ENCODE measurements around the gene PRUNE1.

The PRUNE1 gene

GRCh38 chr1:151055581-151055980, 47.3 kb downstream of the PRUNE1 start:
- no peak for DNase-seq

DNA sequence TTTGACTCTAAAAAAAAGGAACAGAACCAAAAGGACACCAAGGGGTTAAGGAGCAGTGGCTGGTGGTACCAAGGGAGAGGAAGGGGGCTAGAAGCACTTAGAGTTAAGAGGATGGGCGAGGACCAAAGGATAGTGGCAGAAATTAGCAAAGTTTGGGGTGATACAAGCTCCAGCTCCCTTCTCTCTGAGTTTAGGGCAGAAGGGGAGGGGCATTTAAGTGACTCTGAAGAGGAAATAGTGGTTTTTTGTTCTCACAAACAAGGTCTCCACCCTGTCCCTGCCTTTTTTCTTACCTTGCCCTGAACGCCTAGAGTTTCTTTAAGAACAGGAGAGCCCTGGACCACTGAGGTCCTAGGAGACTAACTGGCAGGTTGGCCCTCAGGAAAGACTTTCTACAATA, 47.9 kb downstream of the PRUNE1 start:
- no peak for DNase-seq

DNA sequence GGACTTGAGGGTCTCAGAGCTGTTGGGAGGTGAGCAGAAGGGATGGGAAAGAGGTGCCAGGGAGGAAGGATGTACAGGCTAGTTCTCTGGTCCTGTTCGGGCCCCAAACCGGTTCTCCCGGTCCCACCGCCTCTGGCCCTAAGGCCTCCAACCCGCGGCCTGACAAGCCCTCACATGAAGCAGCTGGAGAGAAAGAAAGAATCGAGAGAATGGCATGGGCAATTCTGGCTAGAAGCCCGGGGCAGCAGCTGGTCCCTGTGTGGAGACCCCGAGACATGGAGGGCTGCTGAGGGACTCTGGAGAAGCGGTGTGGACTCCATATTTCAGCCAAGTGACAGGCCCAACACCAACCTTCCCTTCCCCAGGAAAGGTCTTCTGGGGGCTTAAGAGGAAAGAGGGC, 50.4 kb downstream of the PRUNE1 start:
- DNase-seq, result no peak

DNA sequence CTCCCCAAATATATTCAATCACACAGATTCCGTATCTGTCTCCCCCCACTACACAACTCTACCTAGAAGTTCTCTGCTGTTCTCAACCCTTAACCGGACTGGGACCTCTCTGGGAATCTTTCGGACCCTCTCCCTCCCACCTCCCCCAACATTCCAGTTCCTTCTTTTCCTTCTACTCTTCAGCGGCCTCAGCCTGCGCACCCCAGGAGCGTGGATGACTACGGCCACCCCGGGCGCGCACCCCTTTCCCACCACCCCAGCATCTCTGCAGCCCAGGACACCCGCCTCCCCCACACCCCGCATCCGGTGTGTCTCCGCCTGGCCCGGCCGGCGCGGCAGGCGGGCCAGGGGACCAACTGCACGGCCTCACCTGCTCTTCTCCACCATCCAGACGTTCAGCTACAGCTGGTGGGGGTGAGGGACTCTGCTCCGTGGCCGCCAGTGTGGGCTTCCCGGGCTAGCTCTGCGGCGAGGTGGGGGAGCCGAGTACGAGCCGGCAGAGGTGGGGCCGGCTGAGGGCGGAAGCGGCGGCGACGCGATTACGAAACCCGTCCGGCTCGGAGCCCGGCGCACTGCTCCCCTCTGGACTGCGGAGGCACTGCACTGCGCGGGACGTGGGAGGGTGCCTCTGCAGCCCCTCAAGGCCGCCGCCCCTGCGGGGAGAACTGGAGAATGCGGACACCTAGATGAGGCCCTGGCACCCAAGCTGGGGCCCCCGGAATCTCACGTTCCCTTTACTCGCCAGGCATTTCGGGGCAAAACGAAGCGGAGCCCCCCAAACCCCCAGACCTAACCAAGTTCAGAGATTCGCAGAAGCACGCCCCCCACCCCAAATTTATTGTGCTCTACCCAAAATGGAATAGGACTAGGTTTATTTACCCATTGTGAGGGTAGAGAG, 51.1 kb downstream of the PRUNE1 start, which contains the start of gene CDC42SE1:
Gene CDC42SE1, minus strand, starts transcription at position 514 of the 898 bp plus-strand sequence. CDS start 3,892 bp downstream, outside the sequence.
- peak; percentile 91 for DNase-seq

- DNase-seq, result peak; percentile 35
Measured at GRCh38 chr1:151060007-151060656, 51.9 kb downstream of the PRUNE1 start, which contains the start of gene MLLT11. Gene MLLT11, plus strand, starts transcription at chr1:151060397. Its CDS starts 6,828 bp downstream, at chr1:151067225.

DNA sequence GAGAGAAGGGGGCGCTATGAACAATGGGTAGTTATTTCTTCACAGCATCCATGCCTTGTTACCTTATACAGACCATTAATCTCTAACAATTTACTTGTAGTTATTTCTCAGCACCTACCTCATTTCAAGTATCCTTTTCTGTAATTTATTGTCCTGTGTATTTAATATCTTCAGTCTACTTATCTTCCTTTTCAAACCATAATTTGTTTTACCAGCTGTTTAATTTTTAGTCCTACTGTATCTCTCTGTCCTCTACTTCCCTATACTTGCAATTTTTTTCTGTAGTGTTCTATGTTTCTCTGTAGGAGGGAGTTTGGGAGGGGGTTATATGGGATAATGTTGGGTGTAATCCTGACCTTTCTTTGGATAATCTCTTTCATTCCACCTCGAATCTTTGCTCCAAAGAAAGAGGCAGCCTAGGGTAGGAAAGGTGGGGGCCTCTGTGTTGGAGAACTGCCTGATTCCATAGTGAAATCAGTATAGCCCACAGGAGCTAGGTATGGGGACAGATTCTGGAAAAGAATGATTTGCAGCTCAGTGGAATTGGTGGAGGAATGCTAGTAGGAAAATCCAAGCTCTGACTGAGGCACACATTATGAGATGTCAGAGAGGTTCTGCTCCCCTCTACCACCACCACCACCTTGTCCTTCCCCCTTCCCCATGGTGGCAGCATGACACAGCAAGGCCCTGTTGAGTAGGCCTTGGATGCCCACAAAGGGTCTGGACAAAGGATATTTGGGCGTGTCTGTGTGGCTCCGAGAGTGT, 52.6 kb downstream of the PRUNE1 start:
- no peak for DNase-seq

GRCh38 chr1:151061704-151062103, 53.5 kb downstream of the PRUNE1 start:
- DNase-seq, result no peak

- no peak for DNase-seq
Measured at GRCh38 chr1:151062741-151063371, 54.6 kb downstream of the PRUNE1 start.

DNA sequence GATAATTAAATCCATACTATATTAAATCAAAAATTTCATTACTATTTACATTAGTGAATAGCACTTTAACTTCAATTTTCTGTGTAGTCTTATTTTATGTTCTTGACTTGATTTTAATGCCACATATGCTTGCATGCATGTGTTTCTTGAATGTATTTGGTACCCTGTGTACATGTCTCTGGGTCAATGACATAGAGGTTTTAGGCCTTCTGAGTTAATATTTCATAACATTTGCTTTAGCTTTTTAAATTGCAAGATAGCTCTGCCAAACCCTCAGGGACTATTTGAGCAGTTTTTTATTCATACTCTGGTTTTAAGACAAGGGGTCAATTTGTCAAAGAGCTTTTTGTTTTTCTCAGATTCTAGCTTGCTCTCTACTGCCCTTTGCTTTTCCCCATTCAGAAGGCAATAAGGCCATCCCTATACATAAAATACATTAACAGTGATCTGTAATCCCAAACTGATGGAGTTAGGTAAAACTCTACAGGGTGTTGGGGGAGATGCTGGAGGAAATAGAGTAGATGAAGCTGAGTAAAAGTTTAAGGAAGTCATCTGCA, 56.9 kb downstream of the PRUNE1 start:
- DNase-seq, result no peak

DNA sequence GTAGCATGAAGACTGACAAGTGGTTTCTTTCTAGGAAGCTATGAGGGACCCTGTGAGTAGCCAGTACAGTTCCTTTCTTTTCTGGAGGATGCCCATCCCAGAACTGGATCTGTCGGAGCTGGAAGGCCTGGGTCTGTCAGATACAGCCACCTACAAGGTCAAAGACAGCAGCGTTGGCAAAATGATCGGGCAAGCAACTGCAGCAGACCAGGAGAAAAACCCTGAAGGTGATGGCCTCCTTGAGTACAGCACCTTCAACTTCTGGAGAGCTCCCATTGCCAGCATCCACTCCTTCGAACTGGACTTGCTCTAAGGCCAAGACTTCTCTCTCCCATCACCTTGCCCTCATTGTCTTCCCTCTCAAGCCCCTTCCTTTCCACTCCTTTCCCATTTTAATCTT, 58.9 kb downstream of the PRUNE1 start:
- no peak for DNase-seq

DNA sequence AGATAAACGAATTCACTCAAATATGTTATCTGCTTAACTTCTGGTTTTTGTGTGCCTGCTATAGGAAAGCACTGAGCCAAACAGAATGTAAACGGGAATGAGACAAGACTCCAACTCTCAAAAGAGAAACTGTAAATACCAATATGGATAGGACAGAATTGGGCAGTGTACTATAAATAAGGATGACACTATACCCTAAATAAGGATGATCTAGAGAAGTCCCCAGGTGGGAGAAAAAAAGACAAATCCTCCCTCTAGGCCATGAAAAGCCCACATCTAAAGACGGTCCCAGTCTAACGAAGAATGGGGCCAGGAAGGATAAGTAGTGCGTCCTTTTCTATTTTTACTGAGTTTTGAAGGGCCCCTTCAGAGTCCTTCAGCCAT, 60.8 kb downstream of the PRUNE1 start:
- DNase-seq, result no peak

DNA sequence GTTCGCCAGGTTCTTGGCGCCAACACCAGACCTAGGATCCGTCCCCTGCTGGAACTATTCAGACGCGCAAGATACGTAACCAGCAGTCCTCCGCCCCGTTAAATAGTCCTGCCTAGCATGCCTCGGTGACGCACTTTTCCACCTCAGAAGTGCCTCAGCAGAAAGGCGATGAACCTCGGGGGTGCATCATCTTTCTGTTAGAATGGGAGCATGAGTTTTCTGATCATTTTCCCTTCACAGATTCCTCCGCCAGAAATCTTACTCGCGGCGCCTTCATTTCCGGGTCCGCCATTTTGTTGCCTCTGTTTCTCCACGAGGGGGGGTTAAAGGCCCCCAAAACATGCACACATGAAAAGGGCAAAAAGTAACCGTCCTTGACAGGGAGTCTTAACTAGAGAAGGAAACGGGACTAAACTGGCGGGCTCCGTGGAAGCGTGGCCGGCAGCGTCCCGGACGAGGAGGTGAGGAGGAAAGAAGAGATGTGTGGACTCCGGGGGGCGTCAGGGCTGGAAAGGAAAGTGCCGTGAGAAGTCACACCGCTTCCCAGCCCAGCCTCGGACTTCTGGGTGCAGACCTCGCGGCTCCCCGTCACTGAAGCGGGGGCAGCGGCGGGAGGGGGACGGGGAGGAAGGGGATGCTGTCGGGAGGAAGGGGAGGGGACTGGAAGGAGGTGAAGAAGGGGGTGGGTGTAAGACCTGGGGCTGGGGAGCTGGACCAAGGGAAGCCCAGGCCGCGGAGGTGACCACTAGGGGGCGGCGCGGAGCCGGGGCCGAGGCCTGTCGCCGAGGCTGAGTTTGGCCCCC, 62.4 kb downstream of the PRUNE1 start, which contains the start of gene GABPB2:
Gene GABPB2, plus strand, starts transcription at position 288 of the 803 bp plus-strand sequence. CDS start 17,429 bp downstream, outside the sequence.
- DNase-seq, result peak; percentile 93

- DNase-seq, result no peak
Measured at GRCh38 chr1:151072224-151072623, 64.0 kb downstream of the PRUNE1 start.

Measured in stimulated activated CD4-positive, alpha-beta T cell treated with anti-CD3 and anti-CD28 coated beads, Interleukin-15, amount 100 ng/mL, for 24 hours (primary cell).